Prostate gland (tissue), 2 donors: ENCODE measurements around the gene GLRX5.

Experiments used
- POLR2A ChIP-seq: fragments of 450-650 bp; IDR thresholded peaks from one replicate; pipeline ENCODE4 v1.6.1; 2016; ENCODE audit warnings: antibody characterized with exemption, mild to moderate bottlenecking
- POLR2AphosphoS5 ChIP-seq: sonication (generic); formaldehyde crosslinking; IDR thresholded peaks from one replicate; pipeline ENCODE4 v1.6.1; 2017; ENCODE audit warnings: antibody characterized with exemption
- TF ChIP-seq, protein P1 (sequence below), 4 experiments: fragments of 200-600 bp in 2 of 4; fragments of 450-650 bp in 2 of 4; sonication (generic) in 2 of 4; IDR thresholded peaks; 1 replicate in 3 of 4; 2 replicates in 1 of 4; pipeline ENCODE4 v1.5.1; 2016 to 2019; ENCODE audit warnings: antibody characterized with exemption in 4 of 4, mild to moderate bottlenecking in 2 of 4, moderate library complexity in 2 of 4

DNA sequence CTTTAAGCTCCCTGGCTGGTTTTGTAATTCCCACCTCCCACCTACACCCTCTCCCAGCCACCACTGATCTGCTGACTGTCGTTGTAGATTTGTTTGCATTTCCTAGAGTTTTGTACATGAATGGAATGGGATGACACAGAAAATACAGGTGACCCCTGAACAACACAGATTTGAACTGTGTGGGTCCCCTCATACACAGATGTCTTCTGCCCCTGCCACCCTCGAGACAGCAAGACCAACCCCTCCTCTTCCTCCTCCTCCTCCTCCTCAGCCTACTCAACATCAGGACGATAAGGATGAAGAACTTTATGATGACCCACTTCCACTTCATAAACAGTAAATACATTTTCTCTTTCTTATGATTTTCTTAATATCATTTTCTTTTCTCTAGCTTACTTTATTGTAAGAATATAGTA is 47.2 kb upstream of the GLRX5 start:
- TF ChIP-seq POLR2AphosphoS5 (no peak), POLR2A (no peak)
- TF ChIP-seq, protein P1, sequence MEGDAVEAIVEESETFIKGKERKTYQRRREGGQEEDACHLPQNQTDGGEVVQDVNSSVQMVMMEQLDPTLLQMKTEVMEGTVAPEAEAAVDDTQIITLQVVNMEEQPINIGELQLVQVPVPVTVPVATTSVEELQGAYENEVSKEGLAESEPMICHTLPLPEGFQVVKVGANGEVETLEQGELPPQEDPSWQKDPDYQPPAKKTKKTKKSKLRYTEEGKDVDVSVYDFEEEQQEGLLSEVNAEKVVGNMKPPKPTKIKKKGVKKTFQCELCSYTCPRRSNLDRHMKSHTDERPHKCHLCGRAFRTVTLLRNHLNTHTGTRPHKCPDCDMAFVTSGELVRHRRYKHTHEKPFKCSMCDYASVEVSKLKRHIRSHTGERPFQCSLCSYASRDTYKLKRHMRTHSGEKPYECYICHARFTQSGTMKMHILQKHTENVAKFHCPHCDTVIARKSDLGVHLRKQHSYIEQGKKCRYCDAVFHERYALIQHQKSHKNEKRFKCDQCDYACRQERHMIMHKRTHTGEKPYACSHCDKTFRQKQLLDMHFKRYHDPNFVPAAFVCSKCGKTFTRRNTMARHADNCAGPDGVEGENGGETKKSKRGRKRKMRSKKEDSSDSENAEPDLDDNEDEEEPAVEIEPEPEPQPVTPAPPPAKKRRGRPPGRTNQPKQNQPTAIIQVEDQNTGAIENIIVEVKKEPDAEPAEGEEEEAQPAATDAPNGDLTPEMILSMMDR (IDR thresholded peaks at IDR 0.05), result no peak
